H1 (cell line): Measurements from ENCODE around the gene ACLY.

Source experiments
- EZH2 ChIP-seq: fragments of 200-600 bp; sonication (generic); IDR thresholded peaks from 2 replicates; pipeline ENCODE4 v1.7.1; 2012; ENCODE audit warnings: low read depth, mild to moderate bottlenecking, moderate library complexity, low read length, inconsistent platforms; ENCODE audit not compliant: severe bottlenecking
- JUND ChIP-seq: IDR thresholded peaks from 2 replicates; pipeline ENCODE4 v1.6.1; 2011; ENCODE audit warnings: mild to moderate bottlenecking, improper control_type of control experiment, low read length
- RFX5 ChIP-seq: IDR thresholded peaks from 2 replicates; pipeline ENCODE4 v1.6.1; 2011; ENCODE audit warnings: low read depth, low read length, improper control_type of control experiment, borderline replicate concordance
- YY1 ChIP-seq: IDR thresholded peaks from 2 replicates; pipeline ENCODE4 v1.6.1; 2011; ENCODE audit warnings: low read depth, mild to moderate bottlenecking, low read length
- TF ChIP-seq, protein P1 (sequence below), 3 experiments: IDR thresholded peaks; 1 replicate in 2 of 3; 2 replicates in 1 of 3; pipeline versions ENCODE4 v1.5.1 to v1.6.1; 2011; ENCODE audit warnings: low read length in 3 of 3, mild to moderate bottlenecking in 3 of 3, inconsistent platforms in 2 of 3, low read depth in 1 of 3, moderate library complexity in 1 of 3; ENCODE audit not compliant: insufficient read depth in 1 of 3; ENCODE audit errors: control extremely low read depth in 1 of 3

- TF ChIP-seq YY1 (peak; percentile 97), RFX5 (no peak), JUND (no peak), EZH2 (no peak)
- TF ChIP-seq, protein P1, sequence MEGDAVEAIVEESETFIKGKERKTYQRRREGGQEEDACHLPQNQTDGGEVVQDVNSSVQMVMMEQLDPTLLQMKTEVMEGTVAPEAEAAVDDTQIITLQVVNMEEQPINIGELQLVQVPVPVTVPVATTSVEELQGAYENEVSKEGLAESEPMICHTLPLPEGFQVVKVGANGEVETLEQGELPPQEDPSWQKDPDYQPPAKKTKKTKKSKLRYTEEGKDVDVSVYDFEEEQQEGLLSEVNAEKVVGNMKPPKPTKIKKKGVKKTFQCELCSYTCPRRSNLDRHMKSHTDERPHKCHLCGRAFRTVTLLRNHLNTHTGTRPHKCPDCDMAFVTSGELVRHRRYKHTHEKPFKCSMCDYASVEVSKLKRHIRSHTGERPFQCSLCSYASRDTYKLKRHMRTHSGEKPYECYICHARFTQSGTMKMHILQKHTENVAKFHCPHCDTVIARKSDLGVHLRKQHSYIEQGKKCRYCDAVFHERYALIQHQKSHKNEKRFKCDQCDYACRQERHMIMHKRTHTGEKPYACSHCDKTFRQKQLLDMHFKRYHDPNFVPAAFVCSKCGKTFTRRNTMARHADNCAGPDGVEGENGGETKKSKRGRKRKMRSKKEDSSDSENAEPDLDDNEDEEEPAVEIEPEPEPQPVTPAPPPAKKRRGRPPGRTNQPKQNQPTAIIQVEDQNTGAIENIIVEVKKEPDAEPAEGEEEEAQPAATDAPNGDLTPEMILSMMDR (IDR thresholded peaks at IDR 0.05; ENCODE audit: control extremely low read depth in 1 of 3, insufficient read depth in 1 of 3, low read depth in 1 of 3, low read length in 3 of 3): no peak; a peak in 1 of 4 replicates
Measured at GRCh38 chr17:41864836-41865595, 53.7 kb downstream of the ACLY start, which contains the start of gene KLHL11.
